HEK293 (cell line): ENCODE measurements around the gene ADGB.

Experiments
- CTCF ChIA-PET: fragments of 350-600 bp; formaldehyde crosslinking; extraction: SDS; loops from one replicate; lab custom pipeline; 2021; ENCODE audit warnings: antibody characterized with exemption; lab: Yijun Ruan, JAX
- POLR2A ChIA-PET: fragments of 300-600 bp; formaldehyde crosslinking; extraction: SDS; loops from one replicate; lab custom pipeline; 2020; ENCODE audit warnings: antibody characterized with exemption, inconsistent platforms; lab: Yijun Ruan, JAX
- H3K27ac ChIP-seq: fragments of 200-500 bp; sonication (Bioruptor generic); 2 replicates; pipeline ENCODE4 v1.5.1; 2014; ENCODE audit warnings: low read depth, low read length, control low read depth, inconsistent platforms; ENCODE audit errors: extremely low read depth
- H3K36me3 ChIP-seq, 2 experiments: fragments of 200-500 bp in 1 of 2; sonication (Bioruptor generic) in 1 of 2; 1 replicate in 1 of 2; 2 replicates in 1 of 2; pipeline ENCODE4 v1.5.1; 2014 to 2017; ENCODE audit warnings: inconsistent platforms in 2 of 2, low read length in 2 of 2; ENCODE audit not compliant: control insufficient read depth in 2 of 2, insufficient read depth in 1 of 2
- H3K4me1 ChIP-seq: fragments of 200-500 bp; sonication (Bioruptor generic); 2 replicates; pipeline ENCODE4 v1.5.1; 2014; ENCODE audit warnings: mild to moderate bottlenecking, low read length, inconsistent platforms; ENCODE audit not compliant: control insufficient read depth, insufficient read depth
- H3K4me3 ChIP-seq: 2 replicates; pipeline ENCODE4 v1.5.1; 2011; ENCODE audit warnings: low read depth, mild to moderate bottlenecking, control low read depth, low read length, moderate library complexity
- H3K9me3 ChIP-seq: fragments of 200-500 bp; sonication (Bioruptor generic); 2 replicates; pipeline ENCODE4 v1.5.1; 2014; ENCODE audit warnings: low read depth, low read length, inconsistent platforms; ENCODE audit not compliant: control insufficient read depth, insufficient read depth
- AEBP2 ChIP-seq: fragments of 450-650 bp; formaldehyde crosslinking; IDR thresholded peaks from 2 replicates; pipeline ENCODE4 v1.5.1; 2016; ENCODE audit warnings: missing biosample characterization, missing genetic modification characterization, borderline replicate concordance
- BCL11A ChIP-seq: fragments of 450-650 bp; formaldehyde crosslinking; IDR thresholded peaks from 2 replicates; pipeline ENCODE4 v1.5.1; 2016; ENCODE audit warnings: low read depth, missing biosample characterization, missing genetic modification characterization
- BCL11B ChIP-seq: fragments of 450-650 bp; formaldehyde crosslinking; IDR thresholded peaks from 2 replicates; pipeline ENCODE4 v1.5.1; 2016; ENCODE audit warnings: low read depth, missing biosample characterization, missing genetic modification characterization
- EGR2 ChIP-seq: fragments of 450-650 bp; formaldehyde crosslinking; IDR thresholded peaks from 2 replicates; pipeline ENCODE4 v1.5.1; 2016; ENCODE audit warnings: low read depth, missing biosample characterization, missing genetic modification characterization
- PRDM6 ChIP-seq: fragments of 450-650 bp; formaldehyde crosslinking; IDR thresholded peaks from 2 replicates; pipeline ENCODE4 v1.5.1; 2017; ENCODE audit warnings: missing biosample characterization, missing genetic modification characterization
- TRIM28 ChIP-seq: IDR thresholded peaks from 2 replicates; pipeline ENCODE4 v1.6.1; 2011; ENCODE audit warnings: low read length, control low read depth, borderline replicate concordance
- WT1 ChIP-seq: fragments of 450-650 bp; formaldehyde crosslinking; IDR thresholded peaks from 2 replicates; pipeline ENCODE4 v1.5.1; 2016; ENCODE audit warnings: missing biosample characterization, missing genetic modification characterization
- ZBTB26 ChIP-seq: fragments of 450-650 bp; formaldehyde crosslinking; optimal IDR thresholded peaks from 2 replicates; pipeline ENCODE3; 2016; ENCODE audit warnings: missing biosample characterization, mild to moderate bottlenecking, missing genetic modification characterization
- ZEB2 ChIP-seq: fragments of 450-650 bp; formaldehyde crosslinking; IDR thresholded peaks from 2 replicates; pipeline ENCODE4 v1.5.1; 2016; ENCODE audit warnings: missing biosample characterization, missing genetic modification characterization
- ZNF155 ChIP-seq: fragments of 450-650 bp; formaldehyde crosslinking; IDR thresholded peaks from 2 replicates; pipeline ENCODE4 v1.5.1; 2016; ENCODE audit warnings: missing biosample characterization, missing genetic modification characterization
- ZNF18 ChIP-seq: fragments of 450-650 bp; formaldehyde crosslinking; IDR thresholded peaks from 2 replicates; pipeline ENCODE4 v1.5.1; 2016; ENCODE audit warnings: missing biosample characterization, missing genetic modification characterization
- ZNF266 ChIP-seq: fragments of 450-650 bp; formaldehyde crosslinking; IDR thresholded peaks from 2 replicates; pipeline ENCODE4 v1.5.1; 2016; ENCODE audit warnings: missing biosample characterization, missing genetic modification characterization, low read depth
- ZNF501 ChIP-seq: fragments of 450-650 bp; formaldehyde crosslinking; IDR thresholded peaks from 2 replicates; pipeline ENCODE4 v1.5.1; 2016; ENCODE audit warnings: missing biosample characterization, missing genetic modification characterization
- ZNF645 ChIP-seq: fragments of 450-650 bp; formaldehyde crosslinking; IDR thresholded peaks from 2 replicates; pipeline ENCODE4; 2016; ENCODE audit warnings: missing biosample characterization, missing genetic modification characterization
- ZNF777 ChIP-seq: fragments of 450-650 bp; formaldehyde crosslinking; IDR thresholded peaks from 2 replicates; pipeline ENCODE4 v1.5.1; 2017; ENCODE audit warnings: missing biosample characterization, missing genetic modification characterization, borderline replicate concordance
- ZSCAN30 ChIP-seq: fragments of 450-650 bp; IDR thresholded peaks from 2 replicates; pipeline ENCODE4 v1.5.1; 2018; ENCODE audit warnings: missing biosample characterization, mild to moderate bottlenecking, missing genetic modification characterization, moderate library complexity
- ZSCAN5A ChIP-seq: fragments of 450-650 bp; formaldehyde crosslinking; IDR thresholded peaks from 2 replicates; pipeline ENCODE4 v1.5.1; 2016; ENCODE audit warnings: missing biosample characterization, missing genetic modification characterization

The ADGB gene

GRCh38 chr6:146803601-146804000 lies 204.8 kb downstream of the ADGB start:
- no peak overlapping the region for H3K4me3 ChIP-seq
- no peaks in the 10 kb centered on the region for H3K4me1 ChIP-seq
- CTCF ChIA-PET = no interaction called here
- H3K27ac ChIP-seq = no peak overlapping the region
- H3K9me3 ChIP-seq = no peaks in the 10 kb centered on the region
- POLR2A ChIA-PET = no interaction called here
- no peaks in the 10 kb centered on the region for H3K36me3 ChIP-seq
- TF ChIP-seq WT1 (tag by site-specific recombination) = no peak
- TF ChIP-seq ZSCAN30 = no peak
- no peak for TF ChIP-seq TRIM28
- TF ChIP-seq ZSCAN5A = no peak
- no peak for TF ChIP-seq ZNF501 (tag by site-specific recombination)
- TF ChIP-seq ZNF18 (tag by site-specific recombination) = no peak
- no peak for TF ChIP-seq ZNF155
- no peak for TF ChIP-seq BCL11A
- no peak for TF ChIP-seq PRDM6 (tag by site-specific recombination)
- no peak for TF ChIP-seq BCL11B (tag by site-specific recombination)
- TF ChIP-seq EGR2 (tag by site-specific recombination) = no peak
- no peak for TF ChIP-seq ZEB2 (tag by site-specific recombination)
- TF ChIP-seq ZBTB26 = no peak
- no peak for TF ChIP-seq ZNF266
- no peak for TF ChIP-seq ZNF645 (tag by site-specific recombination)
- no peak for TF ChIP-seq AEBP2 (tag by site-specific recombination)
- TF ChIP-seq ZNF777 (tag by site-specific recombination) = no peak
